ENCODE results near the gene POLR2H. TPM values are rescaled to one million over a fixed set of nuclear protein-coding genes. Genes with fewer than 3 reads are reported as not detected.

POLR2H gene
- total and polyA plus RNA-seq, 2 donors from 2014 or later: 82.0 to 157 TPM

DNA sequence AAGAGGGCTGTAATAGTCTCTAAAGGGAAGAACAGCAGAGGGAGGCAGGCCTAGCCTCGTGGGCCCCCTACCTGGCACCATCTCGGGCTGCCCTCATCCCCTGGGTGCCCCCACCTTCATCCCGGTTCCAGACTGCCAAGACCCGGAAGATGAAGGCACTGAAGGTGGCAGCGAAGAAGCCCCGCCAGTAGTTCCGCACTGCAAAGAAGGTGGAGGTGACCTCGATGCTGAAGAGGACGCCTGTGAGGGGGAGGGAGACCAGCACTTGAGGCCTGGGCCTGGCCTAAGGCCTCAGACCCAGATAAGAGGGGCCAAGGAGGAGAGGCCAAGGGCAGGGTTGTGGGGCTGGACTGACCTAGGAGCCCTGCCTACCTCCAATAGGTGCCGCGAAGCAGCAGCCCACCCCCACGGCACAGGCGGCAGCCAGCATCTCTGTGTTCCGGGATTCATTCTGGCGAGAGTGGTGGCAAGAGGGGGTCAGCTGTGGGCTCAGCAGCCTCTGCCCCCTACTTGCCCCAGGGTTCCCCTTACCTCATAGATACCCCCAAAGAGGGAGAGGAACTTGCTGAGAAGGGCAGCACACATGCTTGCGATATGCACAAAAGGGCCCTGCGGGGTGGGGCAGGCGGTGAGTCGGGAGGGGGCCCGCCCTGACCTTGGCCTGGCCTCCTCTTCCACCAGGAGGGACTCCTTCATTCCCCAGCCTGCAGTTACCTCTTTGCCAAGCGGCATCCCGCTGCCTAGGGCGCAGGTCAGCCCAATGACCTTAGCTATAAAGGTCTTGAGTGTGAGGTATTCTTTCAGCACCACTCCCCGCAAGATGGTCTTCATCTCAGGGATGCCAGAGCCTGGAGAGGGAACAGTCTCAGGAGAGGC is 4.0 kb upstream of the POLR2H start:
- intact Hi-C loops (cut with DNase I): no loop called here
- no peak overlapping the region for H3K27ac ChIP-seq (ENCODE audit: low read depth in 2 of 2, low read length in 2 of 2)
- FAIRE-seq: no peak
- H3K9ac ChIP-seq (ENCODE audit: low read length in 3 of 3): no peak overlapping the region
- peaks cover 0 to 13% (median 12%) of the 10 kb centered on the region in 3 donors for H3K4me1 ChIP-seq (ENCODE audit: control insufficient read depth in 2 of 3, insufficient read depth in 2 of 3, low read depth in 1 of 3, low read length in 3 of 3)
- no peak overlapping the region for H3K4me3 ChIP-seq (ENCODE audit: low read length in 3 of 3)
- H3K27me3 ChIP-seq (ENCODE audit: control insufficient read depth, insufficient read depth, low read length): no peaks in the 10 kb centered on the region
- TF ChIP-seq, protein P1, sequence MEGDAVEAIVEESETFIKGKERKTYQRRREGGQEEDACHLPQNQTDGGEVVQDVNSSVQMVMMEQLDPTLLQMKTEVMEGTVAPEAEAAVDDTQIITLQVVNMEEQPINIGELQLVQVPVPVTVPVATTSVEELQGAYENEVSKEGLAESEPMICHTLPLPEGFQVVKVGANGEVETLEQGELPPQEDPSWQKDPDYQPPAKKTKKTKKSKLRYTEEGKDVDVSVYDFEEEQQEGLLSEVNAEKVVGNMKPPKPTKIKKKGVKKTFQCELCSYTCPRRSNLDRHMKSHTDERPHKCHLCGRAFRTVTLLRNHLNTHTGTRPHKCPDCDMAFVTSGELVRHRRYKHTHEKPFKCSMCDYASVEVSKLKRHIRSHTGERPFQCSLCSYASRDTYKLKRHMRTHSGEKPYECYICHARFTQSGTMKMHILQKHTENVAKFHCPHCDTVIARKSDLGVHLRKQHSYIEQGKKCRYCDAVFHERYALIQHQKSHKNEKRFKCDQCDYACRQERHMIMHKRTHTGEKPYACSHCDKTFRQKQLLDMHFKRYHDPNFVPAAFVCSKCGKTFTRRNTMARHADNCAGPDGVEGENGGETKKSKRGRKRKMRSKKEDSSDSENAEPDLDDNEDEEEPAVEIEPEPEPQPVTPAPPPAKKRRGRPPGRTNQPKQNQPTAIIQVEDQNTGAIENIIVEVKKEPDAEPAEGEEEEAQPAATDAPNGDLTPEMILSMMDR (IDR thresholded peaks at IDR 0.05; ENCODE audit: borderline replicate concordance, extremely low read depth, insufficient read depth): no peak
- peak in 1 of 5 donors; percentile 64 for DNase-seq
- no peaks in the 10 kb centered on the region for H3K9me3 ChIP-seq (ENCODE audit: control insufficient read depth in 2 of 3, insufficient read depth in 1 of 3, low read length in 3 of 3)
- H3K36me3 ChIP-seq (ENCODE audit: control insufficient read depth in 2 of 3, insufficient read depth in 3 of 3, low read length in 3 of 3): peaks cover 0 to 5% (median 4%) of the 10 kb centered on the region in 3 donors

DNA sequence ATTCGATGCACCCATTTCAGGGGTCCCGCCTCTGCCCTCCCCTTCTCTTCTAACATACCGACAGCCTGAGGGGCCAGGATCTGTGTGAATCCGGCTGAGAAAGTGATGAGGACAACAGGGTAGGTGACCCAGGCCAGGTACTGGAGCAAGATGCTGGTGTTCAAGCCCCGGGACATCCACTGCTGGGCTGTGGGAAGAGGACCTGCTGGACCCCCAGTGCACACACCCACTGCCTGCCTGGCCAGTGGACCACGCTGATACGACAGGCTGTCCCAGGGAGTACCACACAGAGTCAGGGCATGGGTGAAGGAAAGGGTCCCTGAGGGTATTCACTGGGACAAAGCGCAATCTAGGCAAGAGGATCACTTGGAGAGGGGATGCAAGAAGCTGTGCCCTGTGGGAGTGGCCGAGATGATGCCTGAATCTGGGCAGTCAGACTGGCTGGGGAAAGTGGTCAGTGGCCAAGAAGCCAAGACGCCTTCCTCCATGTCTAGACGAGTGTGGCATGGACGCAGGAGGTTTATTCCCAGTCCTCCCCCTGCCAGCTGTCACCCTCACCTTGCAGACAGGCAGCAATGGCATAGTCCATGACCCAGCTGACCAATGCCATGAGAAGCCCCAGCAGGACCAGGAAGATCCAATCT is 3.3 kb upstream of the POLR2H start:
- no peaks in the 10 kb centered on the region for H3K27me3 ChIP-seq (ENCODE audit: control insufficient read depth, insufficient read depth, low read length)
- H3K4me1 ChIP-seq (ENCODE audit: control insufficient read depth in 2 of 3, insufficient read depth in 2 of 3, low read depth in 1 of 3, low read length in 3 of 3): peaks cover 0 to 13% (median 12%) of the 10 kb centered on the region in 3 donors
- DNase-seq (peak in 1 of 5 donors; percentile 29), FAIRE-seq (no peak)
- no peak overlapping the region for H3K4me3 ChIP-seq (ENCODE audit: low read length in 3 of 3)
- TF ChIP-seq, protein P1 (IDR thresholded peaks at IDR 0.05; ENCODE audit: borderline replicate concordance, extremely low read depth, insufficient read depth): no peak
- H3K9me3 ChIP-seq (ENCODE audit: control insufficient read depth in 2 of 3, insufficient read depth in 1 of 3, low read length in 3 of 3): no peaks in the 10 kb centered on the region
- peaks cover 0 to 5% (median 4%) of the 10 kb centered on the region in 3 donors for H3K36me3 ChIP-seq (ENCODE audit: control insufficient read depth in 2 of 3, insufficient read depth in 3 of 3, low read length in 3 of 3)
- no peak overlapping the region for H3K27ac ChIP-seq (ENCODE audit: low read depth in 2 of 2, low read length in 2 of 2)
- H3K9ac ChIP-seq (ENCODE audit: low read length in 3 of 3): no peak overlapping the region
- intact Hi-C loops (cut with DNase I): no loop called here

DNA sequence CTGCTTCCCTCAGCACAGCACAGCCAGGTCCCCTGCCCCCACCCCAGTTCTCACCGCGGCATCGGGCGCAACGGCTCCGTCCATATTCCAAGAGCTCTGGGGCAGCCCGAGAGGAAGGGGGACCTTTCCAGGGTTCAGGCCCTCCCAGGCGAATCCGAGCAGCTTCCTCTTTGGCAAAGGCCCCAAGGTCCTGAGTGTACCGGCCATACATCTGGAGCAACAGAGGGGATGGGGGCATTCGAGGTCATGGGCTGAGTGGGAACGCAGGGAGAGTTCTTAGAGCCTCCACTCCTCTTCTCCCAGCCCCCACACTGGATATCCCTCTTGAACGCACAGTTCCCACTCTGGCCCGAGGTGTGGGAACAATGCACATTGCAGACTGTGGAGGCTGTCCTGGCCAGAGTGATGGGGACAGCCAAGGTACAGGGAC is 2.6 kb upstream of the POLR2H start:
- no peak for FAIRE-seq

More for the DNA sequence above, 2.6 kb upstream of the POLR2H start:
- Histone ChIP-seq H3K27ac (ENCODE audit: low read depth in 2 of 2, low read length in 2 of 2) (no peak overlapping the region), H3K36me3 (ENCODE audit: control insufficient read depth in 2 of 3, insufficient read depth in 3 of 3, low read length in 3 of 3) (peaks cover 0 to 5% (median 4%) of the 10 kb centered on the region in 3 donors), H3K27me3 (ENCODE audit: control insufficient read depth, insufficient read depth, low read length) (no peaks in the 10 kb centered on the region), H3K4me1 (ENCODE audit: control insufficient read depth in 2 of 3, insufficient read depth in 2 of 3, low read depth in 1 of 3, low read length in 3 of 3) (peaks cover 0 to 13% (median 12%) of the 10 kb centered on the region in 3 donors), H3K9ac (ENCODE audit: low read length in 3 of 3) (no peak overlapping the region), H3K9me3 (ENCODE audit: control insufficient read depth in 2 of 3, insufficient read depth in 1 of 3, low read length in 3 of 3) (no peaks in the 10 kb centered on the region), H3K4me3 (ENCODE audit: low read length in 3 of 3) (no peak overlapping the region)
- intact Hi-C loops (cut with DNase I): no loop called here
- peak in 2 of 5 donors; percentile 47 to 49 for DNase-seq
- TF ChIP-seq, protein P1 (IDR thresholded peaks at IDR 0.05; ENCODE audit: borderline replicate concordance, extremely low read depth, insufficient read depth): no peak

Measured in kidney (tissue), 14 donors.